HG03039 (cell line): Measurements from ENCODE around the gene AADACL3.

ENCODE experiments used
- ATAC-seq: cut with Tn5 transposase; IDR thresholded peaks from one replicate; pipeline ENCODE4 v1.9.1; 2021; ENCODE audit warnings: mild to moderate bottlenecking, moderate library complexity; ENCODE audit not compliant: unreplicated experiment

Gene AADACL3

DNA sequence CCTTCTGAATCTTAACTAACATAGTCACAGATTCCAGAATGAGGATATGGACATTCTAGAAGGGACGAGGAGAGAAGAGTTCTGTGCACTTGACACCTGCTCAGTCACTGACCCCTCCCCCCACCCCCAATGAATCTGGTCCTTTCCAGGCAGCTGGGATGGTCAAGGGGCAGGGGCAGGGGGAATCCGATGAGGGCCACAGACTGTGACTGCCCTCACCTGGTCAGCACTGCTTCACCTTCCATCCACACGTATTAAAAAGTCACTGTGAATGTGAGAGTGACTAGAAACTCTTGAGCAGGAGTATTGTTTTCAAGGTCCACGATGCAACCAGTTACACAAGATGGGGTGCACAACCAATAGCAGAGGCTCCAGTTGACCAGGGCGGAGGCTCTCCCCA lies 48.1 kb downstream of the AADACL3 start:
- no peak for ATAC-seq

DNA sequence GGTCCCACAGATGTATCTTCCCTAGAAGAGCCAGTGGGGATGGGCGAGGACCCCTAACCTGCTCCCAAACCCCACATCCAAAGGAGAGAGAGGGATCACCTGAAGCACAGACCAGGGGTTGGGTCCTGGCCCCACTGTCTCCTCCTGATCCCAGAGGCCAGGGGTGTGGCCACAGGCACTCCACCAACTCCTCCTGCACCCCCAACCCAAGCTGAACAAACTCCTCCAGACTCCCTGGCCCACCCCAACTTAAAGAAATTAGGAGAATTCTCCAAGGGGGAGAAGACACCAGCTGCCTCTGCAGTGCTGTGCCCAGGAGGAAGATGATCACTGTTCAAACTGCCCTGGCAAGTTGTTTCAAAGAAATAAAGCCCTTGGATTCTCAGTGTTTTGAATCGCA lies 53.1 kb downstream of the AADACL3 start:
- ATAC-seq: no peak

DNA sequence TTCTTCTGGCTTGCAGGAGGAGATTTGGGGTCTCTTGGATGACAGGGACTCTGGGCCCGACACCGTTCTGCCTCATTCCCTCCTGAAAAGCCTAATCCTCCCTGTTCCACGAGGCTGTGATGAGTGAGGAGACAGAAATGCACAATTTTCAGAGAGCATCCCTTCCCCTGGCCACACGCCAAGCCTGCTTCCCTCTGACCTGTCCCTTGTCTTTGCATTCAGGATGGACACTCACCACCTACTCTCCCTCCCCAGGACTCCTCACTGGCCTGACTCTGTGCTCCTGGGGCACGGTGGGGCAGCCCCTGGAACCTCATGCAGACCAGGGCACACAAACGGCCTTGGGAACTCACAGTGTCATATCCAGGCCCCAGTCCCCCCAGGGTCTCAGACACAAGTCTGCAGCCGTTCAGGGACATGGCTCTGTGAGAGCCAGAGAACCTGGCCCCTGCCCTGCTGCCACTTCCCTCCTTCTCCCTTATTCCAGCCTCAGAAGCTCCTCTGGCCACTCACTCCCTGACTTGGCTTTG lies 54.1 kb downstream of the AADACL3 start:
- no peak for ATAC-seq

DNA sequence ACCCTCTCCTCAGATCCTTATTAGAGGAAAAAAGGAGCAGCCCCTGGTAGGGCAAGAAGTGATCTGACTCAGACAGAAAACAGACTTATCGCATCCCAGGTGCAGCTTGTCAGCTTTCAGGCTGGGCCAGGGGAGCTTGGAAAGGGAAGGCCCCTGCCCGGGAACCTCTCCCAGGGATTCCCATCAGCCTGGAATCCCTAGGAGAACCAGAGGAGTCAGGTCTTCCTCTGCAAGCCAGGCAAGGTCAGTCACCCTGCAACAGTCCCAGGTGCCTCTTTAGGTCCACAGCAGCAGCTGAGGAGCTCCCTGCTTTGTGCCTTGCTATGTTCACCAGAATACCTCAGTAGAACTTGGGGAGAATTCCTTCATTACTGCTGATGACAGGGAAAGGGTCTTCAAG lies 54.7 kb downstream of the AADACL3 start:
- no peak for ATAC-seq

DNA sequence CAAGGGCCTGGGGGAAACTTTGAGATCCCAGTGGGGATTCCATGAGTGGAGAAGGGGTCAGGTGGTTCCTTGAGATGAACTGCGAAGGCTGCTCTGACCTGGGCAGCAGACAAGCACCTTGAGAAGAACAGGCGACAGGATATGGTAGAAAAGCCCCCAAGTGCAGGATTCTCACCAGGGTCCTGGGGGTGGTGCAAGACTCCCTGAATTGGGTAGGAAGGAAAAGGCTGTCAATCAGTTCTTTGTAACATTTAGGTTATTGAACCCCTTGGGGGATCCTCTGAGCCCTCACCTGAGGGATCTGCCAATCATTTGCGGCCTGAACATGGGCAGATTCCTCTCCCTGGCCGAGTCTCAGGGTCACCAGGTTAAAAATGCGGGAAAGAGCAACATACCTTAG lies 55.3 kb downstream of the AADACL3 start:
- no peak for ATAC-seq

DNA sequence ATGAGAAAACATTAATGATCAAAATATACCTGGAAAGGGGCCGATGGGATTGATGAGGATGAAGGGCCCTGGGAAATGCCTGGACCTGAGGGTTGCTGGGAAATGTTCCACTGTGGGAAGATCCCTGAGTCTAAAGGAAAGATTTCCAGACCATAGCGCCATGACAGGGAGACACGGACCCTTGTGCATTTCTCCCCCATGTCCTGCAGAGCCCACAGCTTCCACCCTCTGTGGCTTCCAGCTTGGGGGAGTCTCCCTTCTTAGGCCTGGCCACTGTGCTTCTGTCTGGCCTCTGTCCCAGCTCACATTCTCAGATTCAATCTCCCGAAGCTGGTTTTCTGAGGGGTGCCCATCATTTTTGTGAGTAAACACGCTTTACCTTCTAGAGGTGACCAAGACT lies 56.6 kb downstream of the AADACL3 start:
- ATAC-seq: no peak

DNA sequence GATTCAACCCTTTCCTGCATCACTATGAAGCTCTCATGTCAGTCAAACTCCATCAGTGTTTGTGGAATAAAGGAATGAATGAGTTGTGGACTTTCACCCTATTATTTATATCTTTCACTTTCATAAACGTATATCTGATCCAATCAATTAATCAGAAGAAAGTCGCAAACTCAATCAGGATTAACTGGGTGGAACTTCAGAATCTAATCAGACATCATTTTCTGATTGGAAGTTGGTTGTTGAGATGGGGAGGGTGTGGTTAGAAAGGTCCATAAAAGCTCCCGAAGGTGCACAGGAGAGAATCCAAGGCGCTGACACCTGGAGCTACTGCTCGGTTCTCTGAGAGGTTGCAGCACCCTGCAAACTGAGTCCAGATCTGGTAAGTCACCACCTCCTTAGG lies 57.5 kb downstream of the AADACL3 start, which contains the start of gene PRAMEF12:
TSS of gene PRAMEF12 (plus strand) at position 301 of the 400 bp plus-strand sequence. CDS start 1,130 bp downstream, outside the sequence.
- ATAC-seq: no peak

DNA sequence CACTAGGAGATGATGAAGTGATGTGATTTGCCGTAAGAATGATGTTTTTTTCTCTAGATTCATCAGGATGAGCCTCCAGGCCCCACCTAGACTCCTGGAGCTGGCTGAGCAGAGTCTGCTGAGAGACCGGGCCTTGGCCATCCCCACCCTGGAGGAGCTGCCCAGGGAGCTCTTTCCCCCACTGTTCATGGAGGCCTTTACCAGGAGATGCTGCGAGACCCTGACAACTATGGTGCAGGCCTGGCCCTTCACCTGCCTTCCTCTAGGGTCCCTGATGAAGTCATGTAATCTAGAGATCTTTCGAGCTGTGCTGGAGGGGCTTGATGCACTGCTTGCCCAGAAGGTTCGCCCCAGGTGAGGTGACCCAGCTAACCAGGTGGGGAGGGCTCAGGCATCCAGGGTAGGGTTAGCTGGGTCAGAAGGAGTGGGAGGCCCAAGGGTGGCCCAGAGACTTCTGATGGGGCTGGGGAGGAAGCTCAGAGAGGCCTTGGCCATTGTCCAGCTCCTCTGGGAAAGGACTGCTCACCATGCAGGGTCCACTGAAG lies 59.0 kb downstream of the AADACL3 start:
- ATAC-seq: no peak

DNA sequence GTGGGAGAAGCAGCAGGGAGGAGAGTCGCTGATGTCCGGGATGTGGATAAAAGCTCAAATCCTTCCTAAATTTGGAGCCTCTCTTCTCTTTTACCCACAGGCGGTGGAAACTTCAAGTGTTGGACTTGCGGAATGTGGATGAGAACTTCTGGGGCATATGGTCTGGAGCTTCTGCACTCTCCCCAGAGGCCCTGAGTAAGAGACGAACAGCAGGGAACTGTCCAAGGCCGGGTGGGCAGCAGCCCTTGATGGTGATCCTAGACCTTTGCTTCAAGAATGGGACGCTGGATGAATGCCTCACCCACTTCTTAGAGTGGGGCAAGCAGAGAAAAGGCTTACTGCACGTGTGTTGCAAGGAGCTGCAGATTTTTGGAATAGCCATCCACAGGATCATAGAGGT lies 59.5 kb downstream of the AADACL3 start:
- ATAC-seq: no peak

DNA sequence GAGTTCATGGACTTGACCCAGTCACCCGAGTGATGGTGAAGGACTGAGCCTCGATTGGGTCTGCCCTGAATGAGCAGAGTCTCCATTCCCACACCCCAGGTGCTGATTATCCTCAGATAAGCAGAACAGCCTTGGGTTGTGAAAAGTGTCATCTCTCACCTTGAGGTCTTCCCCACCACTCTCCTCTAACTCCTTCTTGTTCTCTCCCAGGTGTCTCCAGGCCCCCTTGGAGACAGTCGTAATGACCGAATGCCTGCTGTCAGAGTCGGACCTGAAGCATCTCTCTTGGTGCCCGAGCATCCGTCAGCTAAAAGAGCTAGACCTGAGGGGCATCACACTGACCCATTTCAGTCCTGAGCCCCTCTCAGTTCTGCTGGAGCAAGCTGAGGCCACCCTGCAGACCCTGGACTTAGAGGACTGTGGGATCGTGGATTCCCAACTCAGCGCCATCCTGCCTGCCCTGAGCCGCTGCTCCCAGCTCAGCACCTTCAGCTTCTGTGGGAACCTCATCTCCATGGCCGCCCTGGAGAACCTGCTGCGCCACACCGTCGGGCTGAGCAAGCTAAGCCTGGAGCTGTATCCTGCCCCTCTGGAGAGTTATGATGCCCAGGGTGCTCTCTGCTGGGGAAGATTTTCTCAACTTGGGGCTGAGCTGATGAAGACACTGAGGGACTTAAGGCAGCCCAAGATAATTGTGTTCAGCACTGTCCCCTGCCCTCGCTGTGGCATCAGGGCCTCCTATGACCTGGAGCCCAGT lies 61.1 kb downstream of the AADACL3 start:
- ATAC-seq: no peak
